ENCODE measurements around the gene CAST. TPM values are rescaled to one million over a fixed set of nuclear protein-coding genes. Genes with fewer than 3 reads are reported as not detected.

Gene CAST
- total and polyA plus RNA-seq, 2 donors (not counting 1 experiment from before 2014, with no cell fraction given): 41.0 to 231 TPM

GRCh38 chr5:96717874-96718273 lies 55.7 kb downstream of the CAST start:
- peaks cover 57% of the 10 kb centered on the region for H3K79me2 ChIP-seq (ENCODE audit: control insufficient read depth, insufficient read depth, low read length)
- no peaks in the 10 kb centered on the region for H3K9me3 ChIP-seq (ENCODE audit: control extremely low read depth in 1 of 3, control insufficient read depth in 2 of 3, insufficient read depth in 1 of 3, low read length in 2 of 3)
- TF ChIP-seq CTCF (IDR thresholded peaks at IDR 0.05): no peak
- TF ChIP-seq EZH2 (IDR thresholded peaks at IDR 0.05; ENCODE audit: borderline replicate concordance, insufficient read depth, low read depth, low read length, poor library complexity, severe bottlenecking): no peak
- H3K27me3 ChIP-seq (replicated peaks in 1 of 4; ENCODE audit: control extremely low read depth in 1 of 4, control insufficient read depth in 3 of 4, insufficient read depth in 4 of 4, low read length in 3 of 4): no peaks in the 10 kb centered on the region
- no peaks in the 10 kb centered on the region for H3K27me3 Mint-ChIP-seq
- no peak overlapping the region for H3K4me2 ChIP-seq (replicated peaks; ENCODE audit: low read depth, low read length, poor library complexity, severe bottlenecking)
- peaks cover 0 to 13% of the 10 kb centered on the region in 2 experiments for H3K36me3 ChIP-seq (replicated peaks in 1 of 2; ENCODE audit: control extremely low read depth in 1 of 2, control insufficient read depth in 1 of 2, extremely low read depth in 1 of 2, insufficient read depth in 2 of 2, low read length in 1 of 2)
- H3K9me3 Mint-ChIP-seq (ENCODE audit: insufficient read depth): no peaks in the 10 kb centered on the region
- H3K27ac Mint-ChIP-seq: no peak overlapping the region
- intact Hi-C loops (cut with micrococcal nuclease): no loop called here
- ChIA-PET POLR2A (no interaction called here), CTCF (no interaction called here)
- H4K20me1 ChIP-seq (ENCODE audit: control insufficient read depth, insufficient read depth, low read length, poor library complexity, severe bottlenecking): peaks cover 79% of the 10 kb centered on the region
- DNase-seq (no peak), ATAC-seq (ENCODE audit: low read depth) (no peak)
- no peak overlapping the region for H3K9ac ChIP-seq (ENCODE audit: low read length)
- WGBS (ENCODE audit: insufficient coverage): no CpG with 5 or more reads among the region's 1 CpG
- no peak overlapping the region for H3K27ac ChIP-seq (ENCODE audit: low read length in 2 of 2)
- peaks cover 6 to 8% of the 10 kb centered on the region in 2 donors for H3K4me1 ChIP-seq (ENCODE audit: control insufficient read depth in 2 of 2, insufficient read depth in 2 of 2, low read length in 2 of 2)
- no peak overlapping the region for H3K4me3 ChIP-seq (ENCODE audit: control extremely low read depth in 1 of 5, extremely low read depth in 1 of 5, insufficient read depth in 1 of 5, low read depth in 2 of 5, low read length in 4 of 5)
- no peak overlapping the region for H2AFZ ChIP-seq (ENCODE audit: insufficient read depth, low read depth, low read length, poor library complexity, severe bottlenecking)
- H3K4me1 Mint-ChIP-seq: peaks cover 27% of the 10 kb centered on the region
- H3K4me3 Mint-ChIP-seq: no peak overlapping the region

GRCh38 chr5:96718635-96719077 lies 56.5 kb downstream of the CAST start:
- ChIA-PET CTCF (interaction anchor here (0.6 kb wide), 1 partner anchor 104 kb away, joined by 3 read pairs; no protein-coding TSS in a partner anchor), POLR2A (no interaction called here)
- Histone ChIP-seq H3K9me3 (ENCODE audit: control extremely low read depth in 1 of 3, control insufficient read depth in 2 of 3, insufficient read depth in 1 of 3, low read length in 2 of 3) (no peaks in the 10 kb centered on the region), H3K4me2 (replicated peaks; ENCODE audit: low read depth, low read length, poor library complexity, severe bottlenecking) (no peak overlapping the region), H2AFZ (ENCODE audit: insufficient read depth, low read depth, low read length, poor library complexity, severe bottlenecking) (no peak overlapping the region), H3K36me3 (replicated peaks in 1 of 2; ENCODE audit: control extremely low read depth in 1 of 2, control insufficient read depth in 1 of 2, extremely low read depth in 1 of 2, insufficient read depth in 2 of 2, low read length in 1 of 2) (peaks cover 0 to 18% of the 10 kb centered on the region in 2 experiments), H3K4me3 (ENCODE audit: control extremely low read depth in 1 of 5, extremely low read depth in 1 of 5, insufficient read depth in 1 of 5, low read depth in 2 of 5, low read length in 4 of 5) (no peak overlapping the region), H3K9ac (ENCODE audit: low read length) (no peak overlapping the region), H3K27ac (ENCODE audit: low read length in 2 of 2) (no peak overlapping the region), H4K20me1 (ENCODE audit: control insufficient read depth, insufficient read depth, low read length, poor library complexity, severe bottlenecking) (peaks cover 79% of the 10 kb centered on the region), H3K27me3 (replicated peaks in 1 of 4; ENCODE audit: control extremely low read depth in 1 of 4, control insufficient read depth in 3 of 4, insufficient read depth in 4 of 4, low read length in 3 of 4) (no peaks in the 10 kb centered on the region), H3K79me2 (ENCODE audit: control insufficient read depth, insufficient read depth, low read length) (peaks cover 55% of the 10 kb centered on the region), H3K4me1 (ENCODE audit: control insufficient read depth in 2 of 2, insufficient read depth in 2 of 2, low read length in 2 of 2) (peaks cover 6 to 8% of the 10 kb centered on the region in 2 donors)
- WGBS (ENCODE audit: insufficient coverage): 99% methylated on average over 6 of the region's 7 CpGs
- Mint-ChIP-seq H3K4me1 (peaks cover 26% of the 10 kb centered on the region), H3K27ac (no peak overlapping the region), H3K4me3 (no peak overlapping the region), H3K27me3 (no peaks in the 10 kb centered on the region), H3K9me3 (ENCODE audit: insufficient read depth) (no peaks in the 10 kb centered on the region)
- ATAC-seq (ENCODE audit: low read depth): no peak
- no peak for DNase-seq
- no peak for TF ChIP-seq EZH2 (IDR thresholded peaks at IDR 0.05; ENCODE audit: borderline replicate concordance, insufficient read depth, low read depth, low read length, poor library complexity, severe bottlenecking)
- intact Hi-C loops (cut with micrococcal nuclease): no loop called here
